IMR-90 (cell line): Measurements from ENCODE around the gene LRP1-AS. TPM values are rescaled to one million over a fixed set of nuclear protein-coding genes. Genes with fewer than 3 reads are reported as not detected.
A peak's percentile ranks its signal among the peaks of the same experiment; 100 is the strongest.

Source experiments
- ATAC-seq: fragments of 200-7000 bp; cut with Tn5 transposase; 2 replicates; pipeline ENCODE4 v1.9.1; 2020; ENCODE audit warnings: low read depth, mild to moderate bottlenecking, moderate library complexity
- BruUV-seq: library from RNA; stranded (reverse); fragments of 400-500 nt; replicated peaks from 2 replicates; lab custom pipeline; 2021; lab: Mats Ljungman, UMichigan
- CTCF ChIA-PET: fragments of 300-600 bp; formaldehyde crosslinking; extraction: SDS; loops from one replicate; lab custom pipeline; 2021; ENCODE audit warnings: antibody characterized with exemption; lab: Yijun Ruan, JAX
- POLR2A ChIA-PET: fragments of 300-600 bp; sonication (Branson Sonifier 250); formaldehyde crosslinking; loops from one replicate; lab custom pipeline; 2022; ENCODE audit warnings: antibody characterized with exemption; ENCODE audit not compliant: unreplicated experiment; lab: Charles Lee
- DNase-seq: peaks from one replicate; pipeline ENCODE4 v3.0.0; 2013
- H2AFZ ChIP-seq: replicated peaks from 2 replicates; pipeline ENCODE3; 2013; ENCODE audit warnings: low read length, mild to moderate bottlenecking; ENCODE audit not compliant: poor library complexity
- H2AK5ac ChIP-seq: 2 replicates; pipeline ENCODE4 v1.6.1; 2013; ENCODE audit warnings: low read depth, low read length, inconsistent platforms
- H2AK9ac ChIP-seq: replicated peaks from 2 replicates; pipeline ENCODE3; 2013; ENCODE audit warnings: mild to moderate bottlenecking, low read depth, low read length, moderate library complexity; ENCODE audit not compliant: poor library complexity
- H2BK120ac ChIP-seq: 2 replicates; pipeline ENCODE4 v1.6.1; 2013; ENCODE audit warnings: low read depth, low read length, inconsistent platforms
- H2BK15ac ChIP-seq: 3 replicates; pipeline ENCODE4 v1.6.1; 2013; ENCODE audit warnings: low read depth, low read length, inconsistent platforms
- H2BK20ac ChIP-seq: 2 replicates; pipeline ENCODE4 v1.6.1; 2013; ENCODE audit warnings: low read depth, mild to moderate bottlenecking, inconsistent platforms, low read length, moderate library complexity
- H2BK5ac ChIP-seq: 2 replicates; pipeline ENCODE4 v1.6.1; 2013; ENCODE audit warnings: mild to moderate bottlenecking, low read depth, low read length, inconsistent platforms; ENCODE audit not compliant: poor library complexity, severe bottlenecking
- H3K14ac ChIP-seq: replicated peaks from 2 replicates; pipeline ENCODE4 v1.6.1; 2013; ENCODE audit warnings: low read depth, low read length, inconsistent platforms
- H3K18ac ChIP-seq: 2 replicates; pipeline ENCODE4 v1.6.1; 2013; ENCODE audit warnings: low read depth, low read length, control low read depth
- H3K23ac ChIP-seq: 2 replicates; pipeline ENCODE4 v1.6.1; 2013; ENCODE audit warnings: low read depth, low read length, inconsistent platforms
- H3K27ac ChIP-seq: 2 replicates; pipeline ENCODE4 v1.5.1; 2013; ENCODE audit warnings: mild to moderate bottlenecking, control low read depth, low read length; ENCODE audit not compliant: insufficient read depth
- H3K27me3 ChIP-seq: 2 replicates; pipeline ENCODE4 v1.6.1; 2013; ENCODE audit warnings: low read length; ENCODE audit not compliant: control insufficient read depth, insufficient read depth
- H3K36me3 ChIP-seq: 2 replicates; pipeline ENCODE4 v1.6.1; 2013; ENCODE audit warnings: low read length, mixed read lengths; ENCODE audit not compliant: control insufficient read depth, insufficient read depth
- H3K4ac ChIP-seq: 2 replicates; pipeline ENCODE4 v1.6.1; 2013; ENCODE audit warnings: low read depth, low read length, inconsistent platforms
- H3K4me1 ChIP-seq: 2 replicates; pipeline ENCODE4 v1.6.1; 2013; ENCODE audit warnings: low read length, mixed read lengths; ENCODE audit not compliant: control insufficient read depth, insufficient read depth
- H3K4me2 ChIP-seq: 2 replicates; pipeline ENCODE4 v1.6.1; 2013; ENCODE audit warnings: low read depth, mild to moderate bottlenecking, control low read depth, low read length, moderate library complexity
- H3K4me3 ChIP-seq: 2 replicates; pipeline ENCODE4 v1.5.1; 2013; ENCODE audit warnings: low read depth, mild to moderate bottlenecking, control low read depth, low read length, moderate library complexity; ENCODE audit not compliant: insufficient read depth
- H3K56ac ChIP-seq: 2 replicates; pipeline ENCODE4 v1.6.1; 2013; ENCODE audit warnings: low read length, inconsistent platforms; ENCODE audit not compliant: insufficient read depth; ENCODE audit errors: extremely low read depth
- H3K79me1 ChIP-seq, 2 experiments: 2 replicates each; pipeline ENCODE4 v1.6.1; 2013; ENCODE audit warnings: low read length in 2 of 2, inconsistent platforms in 1 of 2, low read depth in 1 of 2
- H3K9ac ChIP-seq: 2 replicates; pipeline ENCODE4 v1.6.1; 2013; ENCODE audit warnings: low read depth, low read length, control low read depth
- H3K9me1 ChIP-seq: 2 replicates; pipeline ENCODE4 v1.6.1; 2013; ENCODE audit warnings: low read length, inconsistent platforms; ENCODE audit not compliant: insufficient read depth
- H3K9me3 ChIP-seq: 2 replicates; pipeline ENCODE4 v1.6.1; 2013; ENCODE audit warnings: low read length; ENCODE audit not compliant: control insufficient read depth, insufficient read depth
- H4K20me1 ChIP-seq: 2 replicates; pipeline ENCODE4 v1.6.1; 2013; ENCODE audit warnings: low read length, inconsistent platforms; ENCODE audit not compliant: insufficient read depth
- H4K5ac ChIP-seq: 2 replicates; pipeline ENCODE4 v1.6.1; 2013; ENCODE audit warnings: mild to moderate bottlenecking, low read depth, low read length, control low read depth
- H4K8ac ChIP-seq, 2 experiments: 2 replicates each; pipeline ENCODE4 v1.6.1; 2013; ENCODE audit warnings: low read depth in 2 of 2, low read length in 2 of 2, control low read depth in 1 of 2, inconsistent platforms in 1 of 2
- H4K91ac ChIP-seq: 2 replicates; pipeline ENCODE4 v1.6.1; 2013; ENCODE audit warnings: low read depth, low read length, inconsistent platforms; ENCODE audit not compliant: insufficient read depth
- BHLHE40 ChIP-seq: fragments of 150-350 bp; IDR thresholded peaks from 2 replicates; pipeline ENCODE4 v1.6.1; 2016; ENCODE audit warnings: mild to moderate bottlenecking, low read depth, low read length
- CEBPB ChIP-seq: IDR thresholded peaks from 2 replicates; pipeline ENCODE4 v1.6.1; 2012; ENCODE audit warnings: low read depth, low read length, improper control_type of control experiment
- MAFK ChIP-seq: IDR thresholded peaks from 2 replicates; pipeline ENCODE4 v1.6.1; 2012; ENCODE audit warnings: low read depth, low read length, improper control_type of control experiment
- MAZ ChIP-seq: IDR thresholded peaks from 2 replicates; pipeline ENCODE4 v1.6.1; 2012; ENCODE audit warnings: low read depth, mild to moderate bottlenecking, low read length, improper control_type of control experiment, moderate library complexity, borderline replicate concordance
- MXI1 ChIP-seq: IDR thresholded peaks from 2 replicates; pipeline ENCODE4 v1.6.1; 2012; ENCODE audit warnings: low read depth, mild to moderate bottlenecking, low read length, moderate library complexity, borderline replicate concordance
- POLR2A ChIP-seq: IDR thresholded peaks from 2 replicates; pipeline ENCODE4 v1.6.1; 2012; ENCODE audit warnings: mild to moderate bottlenecking, low read depth, low read length
- RCOR1 ChIP-seq: IDR thresholded peaks from 2 replicates; pipeline ENCODE4 v1.6.1; 2012; ENCODE audit warnings: mild to moderate bottlenecking, low read length, improper control_type of control experiment; ENCODE audit not compliant: insufficient replicate concordance
- RFX5 ChIP-seq: IDR thresholded peaks from 2 replicates; pipeline ENCODE4 v1.8.0; 2012; ENCODE audit warnings: low read depth, mild to moderate bottlenecking, low read length, moderate library complexity
- SMC3 ChIP-seq: fragments of 150-350 bp; IDR thresholded peaks from 2 replicates; pipeline ENCODE4 v1.6.1; 2016; ENCODE audit warnings: low read depth, mild to moderate bottlenecking, antibody characterized with exemption, low read length, moderate library complexity
- WGBS, 2 experiments: methylation state at CpG; one replicate each; pipeline versions ENCODE4 v1.1.5 to v1.1.7; 2013; ENCODE audit warnings: missing lambda C conversion rate in 2 of 2; ENCODE audit not compliant: insufficient read length in 1 of 2; ENCODE audit errors: extremely low coverage in 2 of 2; 5-methylcytosine and 5-hydroxymethylcytosine counted together
- dilution Hi-C: fragments of 300-500 bp; cut with HindIII; formaldehyde crosslinking; loops from one replicate; pipeline ENCODE4 v1.14.3; 2018; ENCODE audit warnings: low sequenced_read_pairs; ENCODE audit not compliant: unreplicated experiment
- in situ Hi-C: fragments of 300-500 bp; cut with MboI; formaldehyde crosslinking; loops from 3 replicates; pipeline ENCODE4 v1.14.3; 2019; ENCODE audit warnings: low sequenced_read_pairs, inconsistent platforms, mixed read lengths
- intact Hi-C: fragments of 100-400 bp; cut with micrococcal nuclease; formaldehyde crosslinking; loops from 2 replicates; pipeline ENCODE4 v1.10.0; 2022
- polyA plus RNA-seq, 3 experiments: library from polyadenylated mRNA; depleted of rRNA; stranded (reverse); fragments of >200 nt; gene quantifications; 2 replicates each; pipeline ENCODE4 v1.2.3, GENCODE V29; 2012; ENCODE audit warnings: low replicate concordance in 1 of 3
- total RNA-seq: library from RNA; depleted of rRNA; stranded (reverse); fragments of >200 nt; gene quantifications from 2 replicates; pipeline ENCODE4 v1.2.3, GENCODE V29; 2012
- TF ChIP-seq, protein P1 (sequence below): fragments of 150-350 bp; IDR thresholded peaks from 2 replicates; pipeline ENCODE4 v1.6.1; 2017; ENCODE audit warnings: mild to moderate bottlenecking, antibody characterized with exemption, low read length, low read depth

The LRP1-AS gene
- total and polyA plus RNA-seq, 2 of the 4 experiments (the other 2 are of a cell fraction) = not detected

DNA sequence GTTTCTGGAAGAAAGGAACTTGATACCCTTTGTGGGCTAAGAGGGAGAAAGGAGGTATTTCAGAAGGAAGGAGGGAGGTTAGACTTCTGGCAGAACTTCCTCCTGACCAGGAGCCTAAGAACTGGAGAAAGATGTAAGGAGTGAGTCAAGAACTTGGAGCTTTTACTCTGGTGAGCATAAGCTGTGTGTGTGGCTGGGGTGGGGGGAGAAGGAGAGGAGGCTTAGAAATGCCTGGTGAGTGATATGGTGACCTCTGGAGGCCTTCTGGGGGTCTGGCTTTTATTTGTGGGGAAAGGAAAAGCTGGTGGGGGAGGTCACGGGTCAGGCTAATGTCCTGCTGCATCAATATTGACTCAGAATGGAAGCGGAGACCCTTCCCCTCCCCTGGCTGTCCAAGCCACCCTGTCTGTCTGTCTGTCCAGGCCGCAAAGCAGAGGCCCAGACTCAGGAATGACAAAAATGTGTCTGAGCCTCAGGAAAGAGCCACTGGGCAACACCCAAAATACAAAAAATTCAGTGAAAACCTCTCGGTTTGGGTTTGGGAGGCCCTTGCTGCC is 14.3 kb downstream of the LRP1-AS start:
- peak overlapping the region; percentile 42; the same call in 1 of the 2 replicates for H2BK20ac ChIP-seq
- CTCF ChIA-PET = interaction anchor here (0.5 to 0.9 kb wide), 3 partner anchors 9 to 67 kb away, joined by 3 read pairs; no protein-coding TSS in a partner anchor
- peak overlapping the region; percentile 60 for H2AK9ac ChIP-seq
- TF ChIP-seq, protein P1, sequence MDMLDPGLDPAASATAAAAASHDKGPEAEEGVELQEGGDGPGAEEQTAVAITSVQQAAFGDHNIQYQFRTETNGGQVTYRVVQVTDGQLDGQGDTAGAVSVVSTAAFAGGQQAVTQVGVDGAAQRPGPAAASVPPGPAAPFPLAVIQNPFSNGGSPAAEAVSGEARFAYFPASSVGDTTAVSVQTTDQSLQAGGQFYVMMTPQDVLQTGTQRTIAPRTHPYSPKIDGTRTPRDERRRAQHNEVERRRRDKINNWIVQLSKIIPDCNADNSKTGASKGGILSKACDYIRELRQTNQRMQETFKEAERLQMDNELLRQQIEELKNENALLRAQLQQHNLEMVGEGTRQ = no peak
- TF ChIP-seq POLR2A (no peak), CEBPB (no peak), MXI1 (no peak), SMC3 (no peak), MAZ (no peak; the same call in none of the 2 replicates), RFX5 (no peak), BHLHE40 (0 out of 2 replicates have a peak, but pooled peaks have one; percentile 5), MAFK (no peak), RCOR1 (peak; percentile 69)
- H3K27me3 ChIP-seq = no peaks in the 10 kb centered on the region
- H2AK5ac ChIP-seq = peak overlapping the region; percentile 88
- POLR2A ChIA-PET = no interaction called here
- peaks cover 32 to 83% of the 10 kb centered on the region in 2 experiments; a peak in 3 of 4 replicates for H3K79me1 ChIP-seq
- peak overlapping the region; percentile 60 for H4K91ac ChIP-seq
- peak overlapping the region; percentile 78; the same call in 1 of the 2 replicates for H3K56ac ChIP-seq
- peaks cover 51% of the 10 kb centered on the region for H3K4me1 ChIP-seq
- peak overlapping the region; percentile 96 for H3K4me2 ChIP-seq
- dilution Hi-C loops = no loop called here
- H3K27ac ChIP-seq = peak overlapping the region; percentile 75
- peak overlapping the region; percentile 42 for H2BK120ac ChIP-seq
- H3K9ac ChIP-seq = peak overlapping the region; percentile 99
- H3K18ac ChIP-seq = no peak overlapping the region; the same call in 1 of the 2 replicates
- peak overlapping the region; percentile 3 for H2AFZ ChIP-seq
- H4K20me1 ChIP-seq = peaks cover 80% of the 10 kb centered on the region
- H3K36me3 ChIP-seq = peaks cover 24% of the 10 kb centered on the region
- BruUV-seq = no TSS peak
- no peaks in the 10 kb centered on the region for H3K9me3 ChIP-seq
- H2BK15ac ChIP-seq = peak overlapping the region; percentile 61; the same call in 1 of the 3 replicates
- peak; percentile 5; the same call in 1 of the 2 replicates for ATAC-seq
- no peak overlapping the region for H4K5ac ChIP-seq
- peak overlapping the region; percentile 89; the same call in 1 of the 2 replicates for H3K23ac ChIP-seq
- intact Hi-C loops = no loop called here
- 0% methylated on average over 1 of the region's 4 CpGs; no CpG with 5 or more reads in 1 of the 2 experiments for WGBS, 2 experiments
- in situ Hi-C loops = no loop called here
- DNase-seq = peak; percentile 55
- H3K14ac ChIP-seq = peak overlapping the region; percentile 94
- peaks cover 30% of the 10 kb centered on the region for H3K9me1 ChIP-seq
- H2BK5ac ChIP-seq = peak overlapping the region; percentile 50
- H4K8ac ChIP-seq = peak overlapping the region; percentile 28 to 52; a peak in 2 of 4 replicates
- no peak overlapping the region for H3K4me3 ChIP-seq
- H3K4ac ChIP-seq = peak overlapping the region; percentile 75
